A673 (cell line): ENCODE data around the gene SORBS2. TPM values are rescaled to one million over a fixed set of nuclear protein-coding genes. Genes with fewer than 3 reads are reported as not detected.

Experiments used
- BruUV-seq: library from RNA; stranded (reverse); fragments of 400-500 nt; replicated peaks from 2 replicates; lab custom pipeline; 2021; lab: Mats Ljungman, UMichigan
- CTCF ChIA-PET: fragments of 300-600 bp; sonication (Branson Sonifier 250); formaldehyde crosslinking; loops from one replicate; lab custom pipeline; 2022; ENCODE audit warnings: antibody characterized with exemption; lab: Charles Lee
- POLR2A ChIA-PET: fragments of 300-600 bp; sonication (Branson Sonifier 250); formaldehyde crosslinking; loops from one replicate; lab custom pipeline; 2022; ENCODE audit warnings: antibody characterized with exemption; ENCODE audit not compliant: low non-redundant PET; lab: Charles Lee
- DNase-seq: peaks from one replicate; pipeline ENCODE4 v3.0.0-alpha.2; 2015; ENCODE audit warnings: low spot score
- H3K27ac ChIP-seq: fragments of 200-600 bp; sonication (generic); 2 replicates; pipeline ENCODE4 v1.5.1; 2016; ENCODE audit warnings: mixed run types, low read depth, mild to moderate bottlenecking, mixed read lengths, antibody characterized with exemption, low read length; ENCODE audit not compliant: poor library complexity, severe bottlenecking
- H3K27me3 ChIP-seq: fragments of 200-600 bp; sonication (generic); replicated peaks from 2 replicates; pipeline ENCODE4 v1.6.1; 2017; ENCODE audit warnings: mixed run types, low read depth, mild to moderate bottlenecking, mixed read lengths, antibody characterized with exemption, low read length; ENCODE audit not compliant: insufficient read depth, poor library complexity
- H3K36me3 ChIP-seq: fragments of 200-600 bp; sonication (generic); 2 replicates; pipeline ENCODE4 v1.6.1; 2016; ENCODE audit warnings: mixed run types, mild to moderate bottlenecking, mixed read lengths, antibody characterized with exemption, low read length; ENCODE audit not compliant: insufficient read depth, poor library complexity, severe bottlenecking
- H3K4me1 ChIP-seq: fragments of 200-600 bp; sonication (generic); 2 replicates; pipeline ENCODE4 v1.6.1; 2017; ENCODE audit warnings: mixed run types, mild to moderate bottlenecking, mixed read lengths, antibody characterized with exemption, low read length; ENCODE audit not compliant: insufficient read depth, poor library complexity, severe bottlenecking
- H3K4me3 ChIP-seq: fragments of 200-600 bp; sonication (generic); 2 replicates; pipeline ENCODE4 v1.5.1; 2016; ENCODE audit warnings: low read depth, mixed run types, mild to moderate bottlenecking, mixed read lengths, low read length; ENCODE audit not compliant: poor library complexity, severe bottlenecking
- H3K9me3 ChIP-seq: fragments of 200-600 bp; sonication (generic); 2 replicates; pipeline ENCODE4 v1.6.1; 2016; ENCODE audit warnings: mixed run types, low read depth, mild to moderate bottlenecking, mixed read lengths, antibody characterized with exemption, low read length; ENCODE audit not compliant: poor library complexity, severe bottlenecking
- EZH2 ChIP-seq: fragments of 200-600 bp; sonication (generic); IDR thresholded peaks from 2 replicates; pipeline ENCODE4 v1.6.1; 2017; ENCODE audit warnings: borderline replicate concordance, low read depth, mild to moderate bottlenecking, mixed read lengths, antibody characterized with exemption, low read length; ENCODE audit not compliant: poor library complexity, severe bottlenecking
- intact Hi-C: fragments of 100-400 bp; cut with micrococcal nuclease; formaldehyde crosslinking; loops from one replicate; pipeline ENCODE4 v1.10.0; 2022; ENCODE audit not compliant: unreplicated experiment
- total RNA-seq: library from RNA; stranded (reverse); gene quantifications from 2 replicates; pipeline ENCODE4 v1.2.3, GENCODE V29; 2021
- TF ChIP-seq, protein P1 (sequence below): fragments of 300-800, 200-600 bp; sonication (generic); conservative IDR thresholded peaks from 2 replicates; pipeline ENCODE4 v1.5.1; 2017; ENCODE audit warnings: low read depth, mild to moderate bottlenecking, antibody characterized with exemption, low read length, moderate library complexity, mixed read lengths

SORBS2 gene
- total RNA-seq, 1 experiment from 2014 or later, result not detected

- H3K4me3 ChIP-seq, result no peak overlapping the region
- no peak overlapping the region for H3K27ac ChIP-seq
- no peaks in the 10 kb centered on the region for H3K36me3 ChIP-seq
- no TSS peak for BruUV-seq
- no peaks in the 10 kb centered on the region for H3K4me1 ChIP-seq
- ChIA-PET POLR2A (no interaction called here), CTCF (no interaction called here)
- no peaks in the 10 kb centered on the region for H3K9me3 ChIP-seq
- intact Hi-C loops, result no loop called here
- no peak for DNase-seq
- peaks cover 68% of the 10 kb centered on the region for H3K27me3 ChIP-seq
- no peak for TF ChIP-seq EZH2
- TF ChIP-seq, protein P1, sequence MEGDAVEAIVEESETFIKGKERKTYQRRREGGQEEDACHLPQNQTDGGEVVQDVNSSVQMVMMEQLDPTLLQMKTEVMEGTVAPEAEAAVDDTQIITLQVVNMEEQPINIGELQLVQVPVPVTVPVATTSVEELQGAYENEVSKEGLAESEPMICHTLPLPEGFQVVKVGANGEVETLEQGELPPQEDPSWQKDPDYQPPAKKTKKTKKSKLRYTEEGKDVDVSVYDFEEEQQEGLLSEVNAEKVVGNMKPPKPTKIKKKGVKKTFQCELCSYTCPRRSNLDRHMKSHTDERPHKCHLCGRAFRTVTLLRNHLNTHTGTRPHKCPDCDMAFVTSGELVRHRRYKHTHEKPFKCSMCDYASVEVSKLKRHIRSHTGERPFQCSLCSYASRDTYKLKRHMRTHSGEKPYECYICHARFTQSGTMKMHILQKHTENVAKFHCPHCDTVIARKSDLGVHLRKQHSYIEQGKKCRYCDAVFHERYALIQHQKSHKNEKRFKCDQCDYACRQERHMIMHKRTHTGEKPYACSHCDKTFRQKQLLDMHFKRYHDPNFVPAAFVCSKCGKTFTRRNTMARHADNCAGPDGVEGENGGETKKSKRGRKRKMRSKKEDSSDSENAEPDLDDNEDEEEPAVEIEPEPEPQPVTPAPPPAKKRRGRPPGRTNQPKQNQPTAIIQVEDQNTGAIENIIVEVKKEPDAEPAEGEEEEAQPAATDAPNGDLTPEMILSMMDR, result no peak
These were observed 122.6 kb downstream of the SORBS2 start for GRCh38 chr4:185689407-185689806.

DNA sequence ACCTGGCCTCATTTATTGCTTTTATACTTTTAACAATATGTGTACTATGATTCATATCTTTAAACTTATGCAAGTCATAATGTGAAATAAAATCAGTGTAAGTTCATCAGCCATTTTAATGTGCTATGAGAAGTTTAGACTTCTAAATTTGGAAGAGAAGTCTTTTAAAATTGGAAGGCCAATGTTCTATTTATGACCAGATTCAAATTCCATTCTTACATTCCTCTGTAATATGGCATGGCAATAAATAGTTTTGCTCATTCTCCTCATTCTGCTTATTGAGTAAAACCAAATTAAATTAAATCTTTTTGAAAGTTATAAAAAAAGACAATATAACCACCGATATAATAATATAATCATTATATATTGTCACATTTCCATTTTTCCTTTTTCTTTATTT, 126.2 kb downstream of the SORBS2 start:
- intact Hi-C loops, result no loop called here
- no peak for DNase-seq
- TF ChIP-seq, protein P1, result no peak
- no peak for TF ChIP-seq EZH2
- no peaks in the 10 kb centered on the region for H3K4me1 ChIP-seq
- peaks cover 66% of the 10 kb centered on the region for H3K27me3 ChIP-seq
- ChIA-PET POLR2A (no interaction called here), CTCF (no interaction called here)
- H3K27ac ChIP-seq, result no peak overlapping the region
- no peaks in the 10 kb centered on the region for H3K36me3 ChIP-seq
- no peak overlapping the region for H3K4me3 ChIP-seq
- no peaks in the 10 kb centered on the region for H3K9me3 ChIP-seq
- no TSS peak for BruUV-seq

DNA sequence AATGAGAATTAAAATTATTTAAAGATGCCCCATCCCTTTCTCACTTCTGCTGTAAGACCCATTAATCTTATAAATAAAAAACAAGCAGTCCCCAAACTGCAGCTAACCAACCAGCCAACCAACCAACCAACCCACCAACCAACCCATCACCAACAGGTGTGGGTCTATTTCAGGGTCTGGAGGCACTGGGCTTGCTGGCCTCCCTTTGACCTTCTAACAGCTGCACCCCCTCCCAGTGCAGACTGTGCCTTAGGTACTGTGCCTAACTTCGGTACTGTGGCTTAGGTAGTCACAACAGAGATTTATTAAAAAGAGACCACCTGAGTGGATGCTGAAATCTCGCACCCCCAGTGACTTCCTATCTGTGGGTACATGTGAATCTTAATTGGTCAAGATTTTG, 128.1 kb downstream of the SORBS2 start:
- H3K36me3 ChIP-seq, result no peaks in the 10 kb centered on the region
- no peak for DNase-seq
- peaks cover 56% of the 10 kb centered on the region for H3K27me3 ChIP-seq
- ChIA-PET CTCF (no interaction called here), POLR2A (no interaction called here)
- no peaks in the 10 kb centered on the region for H3K4me1 ChIP-seq
- intact Hi-C loops, result no loop called here
- BruUV-seq, result no TSS peak
- no peak overlapping the region for H3K4me3 ChIP-seq
- H3K9me3 ChIP-seq, result no peaks in the 10 kb centered on the region
- no peak overlapping the region for H3K27ac ChIP-seq
- TF ChIP-seq EZH2, result no peak
- TF ChIP-seq, protein P1, result no peak
